GM19025 (cell line): ENCODE measurements around the gene FBXO39.
"Not testable (repeated sequence)": the region's sequence is repeated elsewhere in the genome, so short reads cannot be mapped to it uniquely, and the experiment has no call there.

Source experiments
- ATAC-seq: cut with Tn5 transposase; IDR thresholded peaks from one replicate; pipeline ENCODE4 v1.9.1; 2021; ENCODE audit warnings: mild to moderate bottlenecking, low read depth, moderate library complexity; ENCODE audit not compliant: unreplicated experiment

The FBXO39 gene

GRCh38 chr17:6787081-6787693, 11.2 kb downstream of the FBXO39 start:
- no peak for ATAC-seq

- ATAC-seq = no peak
Measured at GRCh38 chr17:6789146-6789545, 13.1 kb downstream of the FBXO39 start.

- ATAC-seq = no peak
Measured at GRCh38 chr17:6793748-6794493, 17.9 kb downstream of the FBXO39 start.

- ATAC-seq = no peak
Measured at GRCh38 chr17:6796017-6796886, 20.2 kb downstream of the FBXO39 start.

- ATAC-seq = no peak
Measured at GRCh38 chr17:6796887-6797490, 21.0 kb downstream of the FBXO39 start.

GRCh38 chr17:6797718-6798351, 21.8 kb downstream of the FBXO39 start:
- ATAC-seq = no peak

GRCh38 chr17:6799738-6800137, 23.7 kb downstream of the FBXO39 start:
- no peak for ATAC-seq

- ATAC-seq = no peak
Measured at GRCh38 chr17:6800422-6801027, 24.5 kb downstream of the FBXO39 start.

- ATAC-seq = no peak
Measured at GRCh38 chr17:6811510-6811909, 35.5 kb downstream of the FBXO39 start.

GRCh38 chr17:6812295-6812694, 36.3 kb downstream of the FBXO39 start:
- ATAC-seq = no peak

- ATAC-seq = no peak
Measured at GRCh38 chr17:6815775-6816174, 39.8 kb downstream of the FBXO39 start.

- not testable (repeated sequence) for ATAC-seq
Measured at GRCh38 chr17:6816368-6816767, 40.4 kb downstream of the FBXO39 start.

- ATAC-seq = no peak
Measured at GRCh38 chr17:6818938-6819337, 42.9 kb downstream of the FBXO39 start.

GRCh38 chr17:6823011-6823442, 47.0 kb downstream of the FBXO39 start:
- no peak for ATAC-seq

- ATAC-seq = no peak
Measured at GRCh38 chr17:6830383-6830986, 54.5 kb downstream of the FBXO39 start.

GRCh38 chr17:6831661-6832263, 55.7 kb downstream of the FBXO39 start, which contains the start of gene TEKT1:
TEKT1 (minus strand) TSS chr17:6831729; CDS start chr17:6830376, 1,353 bp downstream.
- no peak for ATAC-seq
